Peyer's patch (tissue), 4 donors: ENCODE measurements around the gene FGFR1OP2.

Experiments used
- POLR2A ChIP-seq, 2 donors: fragments of 450-650 bp; IDR thresholded peaks; one replicate each; pipeline ENCODE4 v1.5.1; 2017; ENCODE audit warnings: antibody characterized with exemption in 2 of 2, mild to moderate bottlenecking in 2 of 2, moderate library complexity in 2 of 2
- TF ChIP-seq, protein P1 (sequence below), 6 experiments: fragments of 450-650 bp in 4 of 6; fragments of 200-600 bp in 2 of 6; sonication (generic) in 1 of 6; IDR thresholded peaks; one replicate each; pipeline ENCODE4 v1.5.1; 2017 to 2019; ENCODE audit warnings: antibody characterized with exemption in 6 of 6, mild to moderate bottlenecking in 3 of 6, moderate library complexity in 1 of 6

DNA sequence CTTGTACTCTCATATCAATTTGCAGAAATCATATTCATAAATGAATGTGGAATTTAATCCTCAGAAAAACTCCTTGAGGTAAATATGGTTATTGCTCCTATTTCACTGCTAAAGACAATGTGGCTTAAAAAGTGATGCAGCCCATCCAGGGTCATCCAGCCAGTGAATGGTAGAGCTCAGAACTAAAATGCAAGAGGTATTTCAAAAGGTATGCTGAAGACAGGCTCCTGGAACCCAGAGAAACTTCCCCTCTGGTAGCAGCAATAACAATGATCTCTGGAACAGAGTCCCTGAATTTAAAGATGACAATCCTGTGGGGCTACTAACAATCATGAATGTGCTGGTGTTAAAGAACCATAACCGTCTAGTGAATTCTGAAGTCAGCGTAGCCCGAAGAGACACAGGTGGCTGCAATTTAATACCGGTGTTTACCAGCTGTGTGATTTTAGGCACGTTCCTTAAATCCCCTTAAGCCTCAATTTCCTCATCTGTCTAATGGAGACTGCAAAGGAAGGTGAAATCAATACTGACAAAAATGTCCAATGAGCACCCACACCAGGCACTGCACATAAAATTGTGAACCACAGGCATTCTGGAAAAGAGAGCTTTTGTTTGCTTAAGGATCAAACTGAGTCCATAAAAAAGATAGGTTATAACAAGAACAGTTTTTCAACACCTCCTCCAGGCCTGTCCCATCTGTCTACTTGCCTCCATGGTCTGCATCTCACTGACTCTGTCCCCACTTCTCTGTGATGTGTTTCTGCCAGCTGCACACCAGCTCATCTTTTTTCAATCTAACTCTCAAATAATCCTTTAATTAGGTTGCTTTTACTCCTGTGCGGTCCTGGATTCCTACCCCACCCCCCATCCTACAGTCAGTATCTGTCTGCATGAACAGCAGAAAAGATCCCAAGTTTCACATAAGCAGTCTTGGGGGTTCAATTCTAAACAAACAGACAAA, 65.4 kb downstream of the FGFR1OP2 start:
- TF ChIP-seq POLR2A (IDR thresholded peaks at IDR 0.05) = no peak
- TF ChIP-seq, protein P1, sequence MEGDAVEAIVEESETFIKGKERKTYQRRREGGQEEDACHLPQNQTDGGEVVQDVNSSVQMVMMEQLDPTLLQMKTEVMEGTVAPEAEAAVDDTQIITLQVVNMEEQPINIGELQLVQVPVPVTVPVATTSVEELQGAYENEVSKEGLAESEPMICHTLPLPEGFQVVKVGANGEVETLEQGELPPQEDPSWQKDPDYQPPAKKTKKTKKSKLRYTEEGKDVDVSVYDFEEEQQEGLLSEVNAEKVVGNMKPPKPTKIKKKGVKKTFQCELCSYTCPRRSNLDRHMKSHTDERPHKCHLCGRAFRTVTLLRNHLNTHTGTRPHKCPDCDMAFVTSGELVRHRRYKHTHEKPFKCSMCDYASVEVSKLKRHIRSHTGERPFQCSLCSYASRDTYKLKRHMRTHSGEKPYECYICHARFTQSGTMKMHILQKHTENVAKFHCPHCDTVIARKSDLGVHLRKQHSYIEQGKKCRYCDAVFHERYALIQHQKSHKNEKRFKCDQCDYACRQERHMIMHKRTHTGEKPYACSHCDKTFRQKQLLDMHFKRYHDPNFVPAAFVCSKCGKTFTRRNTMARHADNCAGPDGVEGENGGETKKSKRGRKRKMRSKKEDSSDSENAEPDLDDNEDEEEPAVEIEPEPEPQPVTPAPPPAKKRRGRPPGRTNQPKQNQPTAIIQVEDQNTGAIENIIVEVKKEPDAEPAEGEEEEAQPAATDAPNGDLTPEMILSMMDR (IDR thresholded peaks at IDR 0.05) = no peak
